OCI-LY3 (cell line): ENCODE data around the gene PROSER1.

Experiments
- EZH2phosphoT487 ChIP-seq: fragments of 200-600 bp; shearing (Covaris generic); IDR thresholded peaks from 2 replicates; pipeline ENCODE4 v1.6.1; 2018; ENCODE audit warnings: antibody characterized with exemption, mixed run types, low read depth
- TF ChIP-seq, protein P1 (sequence below): fragments of 200-600, 300-600 bp; sonication (generic); IDR thresholded peaks from 2 replicates; pipeline ENCODE4 v1.5.1; 2014; ENCODE audit warnings: antibody characterized with exemption, low read length, low read depth

GRCh38 chr13:38990693-38991092 is 47.2 kb downstream of the PROSER1 start, which contains the start of gene STOML3:
- TF ChIP-seq, protein P1, sequence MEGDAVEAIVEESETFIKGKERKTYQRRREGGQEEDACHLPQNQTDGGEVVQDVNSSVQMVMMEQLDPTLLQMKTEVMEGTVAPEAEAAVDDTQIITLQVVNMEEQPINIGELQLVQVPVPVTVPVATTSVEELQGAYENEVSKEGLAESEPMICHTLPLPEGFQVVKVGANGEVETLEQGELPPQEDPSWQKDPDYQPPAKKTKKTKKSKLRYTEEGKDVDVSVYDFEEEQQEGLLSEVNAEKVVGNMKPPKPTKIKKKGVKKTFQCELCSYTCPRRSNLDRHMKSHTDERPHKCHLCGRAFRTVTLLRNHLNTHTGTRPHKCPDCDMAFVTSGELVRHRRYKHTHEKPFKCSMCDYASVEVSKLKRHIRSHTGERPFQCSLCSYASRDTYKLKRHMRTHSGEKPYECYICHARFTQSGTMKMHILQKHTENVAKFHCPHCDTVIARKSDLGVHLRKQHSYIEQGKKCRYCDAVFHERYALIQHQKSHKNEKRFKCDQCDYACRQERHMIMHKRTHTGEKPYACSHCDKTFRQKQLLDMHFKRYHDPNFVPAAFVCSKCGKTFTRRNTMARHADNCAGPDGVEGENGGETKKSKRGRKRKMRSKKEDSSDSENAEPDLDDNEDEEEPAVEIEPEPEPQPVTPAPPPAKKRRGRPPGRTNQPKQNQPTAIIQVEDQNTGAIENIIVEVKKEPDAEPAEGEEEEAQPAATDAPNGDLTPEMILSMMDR: no peak
- no peak for TF ChIP-seq EZH2phosphoT487
